Naive thymus-derived CD4-positive, alpha-beta T cell (primary cell): ENCODE measurements around the gene PTPRN2. TPM values are rescaled to one million over a fixed set of nuclear protein-coding genes. Genes with fewer than 3 reads are reported as not detected.

Source experiments
- ATAC-seq: fragments of 150-1000 bp; cut with Tn5 transposase; 2 replicates; pipeline ENCODE4 v1.10.0; 2021; ENCODE audit warnings: mild to moderate bottlenecking, moderate library complexity
- CTCF ChIA-PET: fragments of 350-600 bp; sonication (Branson Sonifier 250); formaldehyde crosslinking; loops from one replicate; lab custom pipeline; 2021; ENCODE audit warnings: antibody characterized with exemption; lab: Charles Lee
- POLR2A ChIA-PET: fragments of 350-600 bp; sonication (Branson Sonifier 250); formaldehyde crosslinking; loops from one replicate; lab custom pipeline; 2021; ENCODE audit warnings: antibody characterized with exemption, inconsistent platforms; lab: Charles Lee
- DNase-seq, 9 donors: peaks; one replicate each; pipeline versions ENCODE4 v3.0.0 to v3.0.0-alpha.2; 2020 to 2022; ENCODE audit warnings: mixed read lengths in 1 of 9
- H3K27ac ChIP-seq: one replicate; pipeline ENCODE4 v1.7.0; 2013; ENCODE audit warnings: mild to moderate bottlenecking, low read depth, low read length, moderate library complexity
- H3K27me3 ChIP-seq, 2 donors: one replicate each; pipeline ENCODE4 v1.7.0; 2013; ENCODE audit warnings: low read length in 2 of 2, mild to moderate bottlenecking in 2 of 2, moderate library complexity in 2 of 2; ENCODE audit not compliant: control insufficient read depth in 2 of 2, insufficient read depth in 2 of 2
- H3K36me3 ChIP-seq, 3 experiments: 1 replicate in 2 of 3; 2 replicates in 1 of 3; pipeline ENCODE4 v1.7.0; 2013; ENCODE audit warnings: low read length in 3 of 3, mild to moderate bottlenecking in 3 of 3, moderate library complexity in 1 of 3; ENCODE audit not compliant: insufficient read depth in 3 of 3, control insufficient read depth in 2 of 3
- H3K4me1 ChIP-seq, 2 donors: one replicate each; pipeline ENCODE4 v1.7.0; 2013; ENCODE audit warnings: low read length in 2 of 2, mild to moderate bottlenecking in 2 of 2, moderate library complexity in 1 of 2; ENCODE audit not compliant: control insufficient read depth in 2 of 2, insufficient read depth in 2 of 2
- H3K4me3 ChIP-seq: 2 replicates; pipeline ENCODE4 v1.7.0; 2013; ENCODE audit warnings: mild to moderate bottlenecking, low read length
- H3K9me3 ChIP-seq, 3 experiments: 1 replicate in 2 of 3; 2 replicates in 1 of 3; pipeline ENCODE4 v1.7.0; 2013; ENCODE audit warnings: low read length in 3 of 3; ENCODE audit not compliant: control insufficient read depth in 2 of 3
- H3K27ac Mint-ChIP-seq, 9 donors: one replicate each; pipeline ENCODE4 v1.8.0; 2020 to 2022; ENCODE audit warnings: mixed read lengths in 9 of 9, mild to moderate bottlenecking in 8 of 9, moderate library complexity in 5 of 9, inconsistent platforms in 2 of 9
- H3K27me3 Mint-ChIP-seq, 5 donors: one replicate each; pipeline ENCODE4 v1.8.0; 2021 to 2022; ENCODE audit warnings: mixed read lengths in 5 of 5, mild to moderate bottlenecking in 1 of 5
- H3K36me3 Mint-ChIP-seq, 5 donors: one replicate each; pipeline ENCODE4 v1.8.0; 2020 to 2022; ENCODE audit warnings: mixed read lengths in 5 of 5, mild to moderate bottlenecking in 3 of 5, inconsistent platforms in 1 of 5
- H3K4me1 Mint-ChIP-seq, 7 donors: one replicate each; pipeline ENCODE4 v1.8.0; 2020 to 2022; ENCODE audit warnings: mixed read lengths in 7 of 7, mild to moderate bottlenecking in 3 of 7, inconsistent platforms in 1 of 7
- H3K4me3 Mint-ChIP-seq, 10 donors: one replicate each; pipeline ENCODE4 v1.8.0; 2020 to 2022; ENCODE audit warnings: mild to moderate bottlenecking in 10 of 10, mixed read lengths in 10 of 10, moderate library complexity in 6 of 10, inconsistent platforms in 2 of 10
- H3K9me3 Mint-ChIP-seq, 11 donors: one replicate each; pipeline ENCODE4 v1.8.0; 2020 to 2022; ENCODE audit warnings: mixed read lengths in 11 of 11, mild to moderate bottlenecking in 4 of 11, inconsistent platforms in 1 of 11, moderate library complexity in 1 of 11
- intact Hi-C, 2 donors: fragments of 100-400 bp; cut with micrococcal nuclease; formaldehyde crosslinking; loops; one replicate each; pipeline ENCODE4 v1.15.1; 2023
- polyA plus RNA-seq, 2 donors: library from polyadenylated mRNA; unstranded; fragments of 300-500 nt; fragmentation: Illumina TruSeq; gene quantifications; one replicate each; pipeline ENCODE4 v1.2.3, GENCODE V29; 2021
- total RNA-seq, 6 experiments: library from RNA in 5 of 6; stranded (reverse) in 5 of 6; gene quantifications; 1 replicate in 5 of 6; 2 replicates in 1 of 6; pipeline ENCODE4 v1.2.3 and lab custom pipeline; 2021 to 2026

Gene PTPRN2
- total and polyA plus RNA-seq, 7 experiments from 2014 or later: 0.58 to 2.3 (median 1.4) TPM

- POLR2A ChIA-PET: no interaction called here
- Mint-ChIP-seq H3K4me1 (peaks cover 0 to 2% (median 0%) of the 10 kb centered on the region in 7 donors), H3K4me3 (no peak overlapping the region), H3K36me3 (peaks cover 0 to 4% (median 0%) of the 10 kb centered on the region in 5 donors), H3K27ac (no peak overlapping the region), H3K9me3 (peaks cover 0 to 28% (median 9%) of the 10 kb centered on the region in 11 donors), H3K27me3 (peaks cover 0 to 27% (median 6%) of the 10 kb centered on the region in 5 donors)
- DNase-seq (no peak), ATAC-seq (no peak)
- no peaks in the 10 kb centered on the region for H3K27me3 ChIP-seq
- CTCF ChIA-PET: interaction anchor here (0.6 kb wide), 1 partner anchor 1204 kb away, joined by 5 read pairs; no protein-coding TSS in a partner anchor
- no peaks in the 10 kb centered on the region for H3K4me1 ChIP-seq
- H3K36me3 ChIP-seq: no peaks in the 10 kb centered on the region
- peaks cover 0 to 12% (median 0%) of the 10 kb centered on the region in 3 experiments for H3K9me3 ChIP-seq
- intact Hi-C loops: no loop called here
- H3K4me3 ChIP-seq: no peak overlapping the region
- H3K27ac ChIP-seq: no peak overlapping the region
Measured at GRCh38 chr7:157947504-157947903, 640.1 kb downstream of the PTPRN2 start.

- CTCF ChIA-PET: no interaction called here
- H3K9me3 ChIP-seq: peaks cover 0 to 12% (median 0%) of the 10 kb centered on the region in 3 experiments
- no peak overlapping the region for H3K4me3 ChIP-seq
- H3K36me3 ChIP-seq: no peaks in the 10 kb centered on the region
- H3K27me3 Mint-ChIP-seq: peaks cover 0 to 21% (median 5%) of the 10 kb centered on the region in 5 donors
- H3K4me3 Mint-ChIP-seq: no peak overlapping the region
- no peak overlapping the region for H3K27ac Mint-ChIP-seq
- POLR2A ChIA-PET: no interaction called here
- ATAC-seq (no peak), DNase-seq (no peak)
- H3K27me3 ChIP-seq: no peaks in the 10 kb centered on the region
- intact Hi-C loops: no loop called here
- H3K27ac ChIP-seq: no peak overlapping the region
- peaks cover 0 to 4% (median 0%) of the 10 kb centered on the region in 5 donors for H3K36me3 Mint-ChIP-seq
- H3K4me1 Mint-ChIP-seq: peaks cover 0 to 2% (median 0%) of the 10 kb centered on the region in 7 donors
- no peaks in the 10 kb centered on the region for H3K4me1 ChIP-seq
- peaks cover 0 to 28% (median 9%) of the 10 kb centered on the region in 11 donors for H3K9me3 Mint-ChIP-seq
Measured at GRCh38 chr7:157946398-157947060, 641.1 kb downstream of the PTPRN2 start.

GRCh38 chr7:157945401-157945800, 642.2 kb downstream of the PTPRN2 start:
- intact Hi-C loops: no loop called here
- Mint-ChIP-seq H3K9me3 (peaks cover 0 to 28% (median 8%) of the 10 kb centered on the region in 11 donors), H3K36me3 (peaks cover 0 to 4% (median 0%) of the 10 kb centered on the region in 5 donors), H3K4me3 (no peak overlapping the region), H3K27me3 (peaks cover 0 to 18% (median 5%) of the 10 kb centered on the region in 5 donors), H3K4me1 (peaks cover 0 to 2% (median 0%) of the 10 kb centered on the region in 7 donors), H3K27ac (peak overlapping the region in 1 of 9 donors; percentile 56)
- Histone ChIP-seq H3K36me3 (no peaks in the 10 kb centered on the region), H3K4me1 (no peaks in the 10 kb centered on the region), H3K9me3 (peaks cover 0 to 12% (median 0%) of the 10 kb centered on the region in 3 experiments), H3K27me3 (no peaks in the 10 kb centered on the region), H3K4me3 (no peak overlapping the region), H3K27ac (no peak overlapping the region)
- ATAC-seq: no peak
- CTCF ChIA-PET: interaction anchor here (0.7 kb wide), 1 partner anchor 262 kb away, joined by 3 read pairs; no protein-coding TSS in a partner anchor
- POLR2A ChIA-PET: no interaction called here
- no peak for DNase-seq

- ChIA-PET CTCF (interaction anchor here (0.7 kb wide), 1 partner anchor 262 kb away, joined by 3 read pairs; no protein-coding TSS in a partner anchor), POLR2A (no interaction called here)
- ATAC-seq (no peak), DNase-seq (no peak)
- Mint-ChIP-seq H3K4me3 (no peak overlapping the region), H3K9me3 (peaks cover 0 to 28% (median 8%) of the 10 kb centered on the region in 11 donors), H3K36me3 (peaks cover 0 to 4% (median 0%) of the 10 kb centered on the region in 5 donors), H3K4me1 (peaks cover 0 to 2% (median 0%) of the 10 kb centered on the region in 7 donors), H3K27ac (peak overlapping the region in 3 of 9 donors; percentile 30 to 56 (median 36)), H3K27me3 (peaks cover 0 to 18% (median 5%) of the 10 kb centered on the region in 5 donors)
- Histone ChIP-seq H3K4me3 (no peak overlapping the region), H3K27me3 (no peaks in the 10 kb centered on the region), H3K4me1 (no peaks in the 10 kb centered on the region), H3K27ac (no peak overlapping the region), H3K36me3 (no peaks in the 10 kb centered on the region), H3K9me3 (peaks cover 0 to 12% (median 0%) of the 10 kb centered on the region in 3 experiments)
- intact Hi-C loops: no loop called here
Measured at GRCh38 chr7:157944734-157945291, 642.8 kb downstream of the PTPRN2 start.

GRCh38 chr7:157944051-157944450, 643.6 kb downstream of the PTPRN2 start:
- no peak overlapping the region for H3K4me3 Mint-ChIP-seq
- Histone ChIP-seq H3K9me3 (peaks cover 0 to 12% (median 0%) of the 10 kb centered on the region in 3 experiments), H3K4me3 (no peak overlapping the region), H3K36me3 (no peaks in the 10 kb centered on the region), H3K27me3 (no peaks in the 10 kb centered on the region), H3K27ac (no peak overlapping the region), H3K4me1 (no peaks in the 10 kb centered on the region)
- H3K27me3 Mint-ChIP-seq: peaks cover 0 to 18% (median 5%) of the 10 kb centered on the region in 5 donors
- no peak overlapping the region for H3K27ac Mint-ChIP-seq
- peaks cover 0 to 4% (median 0%) of the 10 kb centered on the region in 5 donors for H3K36me3 Mint-ChIP-seq
- ATAC-seq (no peak), DNase-seq (no peak)
- POLR2A ChIA-PET: no interaction called here
- CTCF ChIA-PET: interaction anchor here (0.7 kb wide), 1 partner anchor 41 kb away, joined by 3 read pairs; no protein-coding TSS in a partner anchor
- intact Hi-C loops: no loop called here
- H3K9me3 Mint-ChIP-seq: peaks cover 0 to 27% (median 8%) of the 10 kb centered on the region in 11 donors
- H3K4me1 Mint-ChIP-seq: peaks cover 0 to 2% (median 0%) of the 10 kb centered on the region in 7 donors

GRCh38 chr7:157943561-157943960, 644.1 kb downstream of the PTPRN2 start:
- intact Hi-C loops: no loop called here
- H3K9me3 ChIP-seq: peaks cover 0 to 12% (median 0%) of the 10 kb centered on the region in 3 experiments
- H3K27me3 Mint-ChIP-seq: peaks cover 0 to 18% (median 5%) of the 10 kb centered on the region in 5 donors

More at GRCh38 chr7:157943561-157943960, 644.1 kb downstream of the PTPRN2 start:
- no peak overlapping the region for H3K4me3 Mint-ChIP-seq
- no peaks in the 10 kb centered on the region for H3K36me3 ChIP-seq
- POLR2A ChIA-PET: no interaction called here
- no peak overlapping the region for H3K4me3 ChIP-seq
- no peak for ATAC-seq
- H3K4me1 Mint-ChIP-seq: peaks cover 0 to 2% (median 0%) of the 10 kb centered on the region in 7 donors
- no peak overlapping the region for H3K27ac Mint-ChIP-seq
- DNase-seq: no peak
- CTCF ChIA-PET: interaction anchor here (0.7 kb wide), 1 partner anchor 41 kb away, joined by 3 read pairs; no protein-coding TSS in a partner anchor
- H3K4me1 ChIP-seq: no peaks in the 10 kb centered on the region
- H3K9me3 Mint-ChIP-seq: peaks cover 0 to 24% (median 7%) of the 10 kb centered on the region in 11 donors
- H3K27me3 ChIP-seq: no peaks in the 10 kb centered on the region
- no peak overlapping the region for H3K27ac ChIP-seq
- H3K36me3 Mint-ChIP-seq: peaks cover 0 to 4% (median 0%) of the 10 kb centered on the region in 5 donors
